HEK293 (cell line): ENCODE data around the gene PTDSS2.

ENCODE experiments used
- CTCF ChIA-PET: fragments of 350-600 bp; formaldehyde crosslinking; extraction: SDS; loops from one replicate; lab custom pipeline; 2021; ENCODE audit warnings: antibody characterized with exemption; lab: Yijun Ruan, JAX
- POLR2A ChIA-PET: fragments of 300-600 bp; formaldehyde crosslinking; extraction: SDS; loops from one replicate; lab custom pipeline; 2020; ENCODE audit warnings: antibody characterized with exemption, inconsistent platforms; lab: Yijun Ruan, JAX
- H3K27ac ChIP-seq: fragments of 200-500 bp; sonication (Bioruptor generic); 2 replicates; pipeline ENCODE4 v1.5.1; 2014; ENCODE audit warnings: low read depth, low read length, control low read depth, inconsistent platforms; ENCODE audit errors: extremely low read depth
- H3K36me3 ChIP-seq, 2 experiments: fragments of 200-500 bp in 1 of 2; sonication (Bioruptor generic) in 1 of 2; 1 replicate in 1 of 2; 2 replicates in 1 of 2; pipeline ENCODE4 v1.5.1; 2014 to 2017; ENCODE audit warnings: inconsistent platforms in 2 of 2, low read length in 2 of 2; ENCODE audit not compliant: control insufficient read depth in 2 of 2, insufficient read depth in 1 of 2
- H3K4me1 ChIP-seq: fragments of 200-500 bp; sonication (Bioruptor generic); 2 replicates; pipeline ENCODE4 v1.5.1; 2014; ENCODE audit warnings: mild to moderate bottlenecking, low read length, inconsistent platforms; ENCODE audit not compliant: control insufficient read depth, insufficient read depth
- H3K4me3 ChIP-seq: 2 replicates; pipeline ENCODE4 v1.5.1; 2011; ENCODE audit warnings: low read depth, mild to moderate bottlenecking, control low read depth, low read length, moderate library complexity
- H3K9me3 ChIP-seq: fragments of 200-500 bp; sonication (Bioruptor generic); 2 replicates; pipeline ENCODE4 v1.5.1; 2014; ENCODE audit warnings: low read depth, low read length, inconsistent platforms; ENCODE audit not compliant: control insufficient read depth, insufficient read depth
- GLIS2 ChIP-seq: fragments of 450-650 bp; formaldehyde crosslinking; IDR thresholded peaks from 2 replicates; pipeline ENCODE4 v1.5.1; 2016; ENCODE audit warnings: missing biosample characterization, missing genetic modification characterization
- HIC1 ChIP-seq: fragments of 450-650 bp; formaldehyde crosslinking; IDR thresholded peaks from 2 replicates; pipeline ENCODE4 v1.5.1; 2016; ENCODE audit warnings: missing biosample characterization, missing genetic modification characterization
- KLF1 ChIP-seq: fragments of 450-650 bp; formaldehyde crosslinking; IDR thresholded peaks from 2 replicates; pipeline ENCODE4 v1.5.1; 2016; ENCODE audit warnings: missing biosample characterization, missing genetic modification characterization
- KLF16 ChIP-seq: fragments of 450-650 bp; formaldehyde crosslinking; IDR thresholded peaks from 2 replicates; pipeline ENCODE4 v1.5.1; 2017; ENCODE audit warnings: missing biosample characterization, missing genetic modification characterization
- WT1 ChIP-seq: fragments of 450-650 bp; formaldehyde crosslinking; IDR thresholded peaks from 2 replicates; pipeline ENCODE4 v1.5.1; 2016; ENCODE audit warnings: missing biosample characterization, missing genetic modification characterization
- YY2 ChIP-seq: fragments of 450-650 bp; formaldehyde crosslinking; IDR thresholded peaks from 2 replicates; pipeline ENCODE4 v1.5.1; 2016; ENCODE audit warnings: missing biosample characterization, missing genetic modification characterization
- ZBTB26 ChIP-seq: fragments of 450-650 bp; formaldehyde crosslinking; optimal IDR thresholded peaks from 2 replicates; pipeline ENCODE3; 2016; ENCODE audit warnings: missing biosample characterization, mild to moderate bottlenecking, missing genetic modification characterization
- ZNF132 ChIP-seq: fragments of 450-650 bp; formaldehyde crosslinking; IDR thresholded peaks from 2 replicates; pipeline ENCODE4 v1.5.1; 2017; ENCODE audit warnings: missing biosample characterization, missing genetic modification characterization, borderline replicate concordance
- ZNF140 ChIP-seq: fragments of 450-650 bp; formaldehyde crosslinking; IDR thresholded peaks from 2 replicates; pipeline ENCODE4 v1.5.1; 2016; ENCODE audit warnings: missing biosample characterization, missing genetic modification characterization
- ZNF16 ChIP-seq: fragments of 450-650 bp; formaldehyde crosslinking; IDR thresholded peaks from 2 replicates; pipeline ENCODE4 v1.5.1; 2016; ENCODE audit warnings: low read depth, missing biosample characterization, missing genetic modification characterization
- ZNF202 ChIP-seq: fragments of 450-650 bp; formaldehyde crosslinking; IDR thresholded peaks from 2 replicates; pipeline ENCODE4 v1.5.1; 2016; ENCODE audit warnings: missing biosample characterization, missing genetic modification characterization, borderline replicate concordance
- ZNF24 ChIP-seq: fragments of 450-650 bp; formaldehyde crosslinking; IDR thresholded peaks from 2 replicates; pipeline ENCODE4 v1.5.1; 2016; ENCODE audit warnings: missing biosample characterization, missing genetic modification characterization
- ZNF292 ChIP-seq: fragments of 450-650 bp; formaldehyde crosslinking; IDR thresholded peaks from 2 replicates; pipeline ENCODE4 v1.5.1; 2016; ENCODE audit warnings: low read depth, missing biosample characterization, missing genetic modification characterization, borderline replicate concordance
- ZNF350 ChIP-seq: fragments of 450-650 bp; formaldehyde crosslinking; IDR thresholded peaks from 2 replicates; pipeline ENCODE4 v1.5.0; 2017; ENCODE audit warnings: missing biosample characterization, mild to moderate bottlenecking, missing genetic modification characterization
- ZNF366 ChIP-seq: fragments of 450-650 bp; formaldehyde crosslinking; conservative IDR thresholded peaks from 2 replicates; pipeline ENCODE4 v1.5.1; 2016; ENCODE audit warnings: missing biosample characterization, missing genetic modification characterization
- ZNF391 ChIP-seq: fragments of 450-650 bp; formaldehyde crosslinking; IDR thresholded peaks from 2 replicates; pipeline ENCODE4 v1.5.1; 2016; ENCODE audit warnings: low read depth, missing biosample characterization, missing genetic modification characterization, borderline replicate concordance
- ZNF426 ChIP-seq: fragments of 450-650 bp; formaldehyde crosslinking; IDR thresholded peaks from 2 replicates; pipeline ENCODE4 v1.5.1; 2017; ENCODE audit warnings: missing biosample characterization, missing genetic modification characterization, mild to moderate bottlenecking, inconsistent platforms, moderate library complexity
- ZNF530 ChIP-seq: fragments of 450-650 bp; formaldehyde crosslinking; IDR thresholded peaks from 2 replicates; pipeline ENCODE4 v1.5.1; 2016; ENCODE audit warnings: low read depth, missing biosample characterization, missing genetic modification characterization
- ZNF560 ChIP-seq: fragments of 450-650 bp; formaldehyde crosslinking; IDR thresholded peaks from 2 replicates; pipeline ENCODE4 v1.5.1; 2017; ENCODE audit warnings: missing biosample characterization, missing genetic modification characterization, borderline replicate concordance
- ZNF610 ChIP-seq: fragments of 450-650 bp; formaldehyde crosslinking; IDR thresholded peaks from 2 replicates; pipeline ENCODE4 v1.5.1; 2016; ENCODE audit warnings: missing biosample characterization, missing genetic modification characterization, borderline replicate concordance
- ZNF664 ChIP-seq: fragments of 450-650 bp; formaldehyde crosslinking; IDR thresholded peaks from 2 replicates; pipeline ENCODE4 v1.5.1; 2016; ENCODE audit warnings: missing biosample characterization, missing genetic modification characterization
- ZNF791 ChIP-seq: fragments of 450-650 bp; formaldehyde crosslinking; IDR thresholded peaks from 2 replicates; pipeline ENCODE4 v1.5.1; 2016; ENCODE audit warnings: missing biosample characterization, missing genetic modification characterization
- ZNF837 ChIP-seq: fragments of 450-650 bp; formaldehyde crosslinking; IDR thresholded peaks from 2 replicates; pipeline ENCODE4 v1.5.1; 2016; ENCODE audit warnings: missing biosample characterization, missing genetic modification characterization
- ZSCAN23 ChIP-seq: fragments of 450-650 bp; formaldehyde crosslinking; IDR thresholded peaks from 2 replicates; pipeline ENCODE4 v1.5.1; 2016; ENCODE audit warnings: missing biosample characterization, missing genetic modification characterization
- TF ChIP-seq, protein P1 (sequence below): fragments of 450-650 bp; formaldehyde crosslinking; IDR thresholded peaks from 2 replicates; pipeline ENCODE4 v1.5.1; 2016; ENCODE audit warnings: missing biosample characterization, missing genetic modification characterization

The PTDSS2 gene

DNA sequence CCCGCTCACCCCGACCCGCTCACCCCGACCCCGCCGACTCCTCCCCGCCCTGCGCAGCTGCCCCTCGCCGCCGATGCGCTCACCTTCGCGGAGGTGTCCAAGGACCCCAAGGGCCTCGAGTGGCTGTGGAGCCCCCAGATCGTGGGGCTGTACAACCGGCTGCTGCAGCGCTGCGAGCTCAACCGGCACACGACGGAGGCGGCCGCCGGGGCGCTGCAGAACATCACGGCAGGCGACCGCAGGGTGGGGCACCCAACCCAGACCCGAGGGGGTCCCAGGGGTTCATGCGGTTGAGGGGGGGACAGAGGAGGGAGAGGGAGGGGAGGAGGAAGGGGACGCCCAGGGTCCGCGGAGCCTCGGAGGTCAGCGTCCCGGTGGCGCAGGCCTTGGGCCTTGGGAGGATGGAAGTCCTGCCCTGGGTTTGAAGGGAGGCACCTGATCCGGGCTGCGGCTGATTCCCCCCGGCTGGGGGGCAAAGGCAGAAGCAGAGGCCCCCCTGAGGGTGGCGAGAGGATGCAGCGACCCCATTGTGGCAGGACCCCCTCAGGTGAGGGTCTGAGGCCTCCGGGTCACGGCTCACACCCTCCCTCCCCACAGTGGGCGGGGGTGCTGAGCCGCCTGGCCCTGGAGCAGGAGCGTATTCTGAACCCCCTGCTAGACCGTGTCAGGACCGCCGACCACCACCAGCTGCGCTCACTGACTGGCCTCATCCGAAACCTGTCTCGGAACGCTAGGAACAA lies 46.9 kb upstream of the PTDSS2 start (continued):
- no peak for TF ChIP-seq ZNF132 (tag by site-specific recombination)
- no peak for TF ChIP-seq ZNF202 (tag by site-specific recombination)

GRCh38 chr11:403761-404431 lies 46.2 kb upstream of the PTDSS2 start:
- TF ChIP-seq ZNF391 (tag by site-specific recombination) (no peak), ZNF140 (tag by site-specific recombination) (no peak), ZNF791 (tag by site-specific recombination) (no peak), ZSCAN23 (tag by site-specific recombination) (no peak), ZNF16 (tag by site-specific recombination) (no peak), KLF16 (tag by site-specific recombination) (no peak), HIC1 (tag by site-specific recombination) (no peak), ZNF24 (tag by site-specific recombination) (no peak), YY2 (tag by site-specific recombination) (no peak), WT1 (no peak)
- TF ChIP-seq, protein P1, sequence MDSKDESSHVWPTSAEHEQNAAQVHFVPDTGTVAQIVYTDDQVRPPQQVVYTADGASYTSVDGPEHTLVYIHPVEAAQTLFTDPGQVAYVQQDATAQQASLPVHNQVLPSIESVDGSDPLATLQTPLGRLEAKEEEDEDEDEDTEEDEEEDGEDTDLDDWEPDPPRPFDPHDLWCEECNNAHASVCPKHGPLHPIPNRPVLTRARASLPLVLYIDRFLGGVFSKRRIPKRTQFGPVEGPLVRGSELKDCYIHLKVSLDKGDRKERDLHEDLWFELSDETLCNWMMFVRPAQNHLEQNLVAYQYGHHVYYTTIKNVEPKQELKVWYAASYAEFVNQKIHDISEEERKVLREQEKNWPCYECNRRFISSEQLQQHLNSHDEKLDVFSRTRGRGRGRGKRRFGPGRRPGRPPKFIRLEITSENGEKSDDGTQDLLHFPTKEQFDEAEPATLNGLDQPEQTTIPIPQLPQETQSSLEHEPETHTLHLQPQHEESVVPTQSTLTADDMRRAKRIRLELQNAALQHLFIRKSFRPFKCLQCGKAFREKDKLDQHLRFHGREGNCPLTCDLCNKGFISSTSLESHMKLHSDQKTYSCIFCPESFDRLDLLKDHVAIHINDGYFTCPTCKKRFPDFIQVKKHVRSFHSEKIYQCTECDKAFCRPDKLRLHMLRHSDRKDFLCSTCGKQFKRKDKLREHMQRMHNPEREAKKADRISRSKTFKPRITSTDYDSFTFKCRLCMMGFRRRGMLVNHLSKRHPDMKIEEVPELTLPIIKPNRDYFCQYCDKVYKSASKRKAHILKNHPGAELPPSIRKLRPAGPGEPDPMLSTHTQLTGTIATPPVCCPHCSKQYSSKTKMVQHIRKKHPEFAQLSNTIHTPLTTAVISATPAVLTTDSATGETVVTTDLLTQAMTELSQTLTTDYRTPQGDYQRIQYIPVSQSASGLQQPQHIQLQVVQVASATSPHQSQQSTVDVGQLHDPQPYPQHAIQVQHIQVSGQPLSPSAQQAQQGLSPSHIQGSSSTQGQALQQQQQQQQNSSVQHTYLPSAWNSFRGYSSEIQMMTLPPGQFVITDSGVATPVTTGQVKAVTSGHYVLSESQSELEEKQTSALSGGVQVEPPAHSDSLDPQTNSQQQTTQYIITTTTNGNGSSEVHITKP (tag by site-specific recombination), result no peak
- no peaks in the 10 kb centered on the region for H3K9me3 ChIP-seq
- no peak overlapping the region for H3K4me3 ChIP-seq
- H3K36me3 ChIP-seq, result peaks cover 0 to 27% of the 10 kb centered on the region in 2 experiments; a peak in 1 of 3 replicates
- CTCF ChIA-PET, result interaction anchor here (0.6 kb wide), 1 partner anchor 69 kb away, joined by 3 read pairs; no protein-coding TSS in a partner anchor
- H3K27ac ChIP-seq, result no peak overlapping the region
- no peaks in the 10 kb centered on the region for H3K4me1 ChIP-seq
- POLR2A ChIA-PET, result no interaction called here

GRCh38 chr11:404551-405264 lies 45.4 kb upstream of the PTDSS2 start:
- Histone ChIP-seq H3K4me3 (no peak overlapping the region), H3K9me3 (no peaks in the 10 kb centered on the region), H3K4me1 (no peaks in the 10 kb centered on the region), H3K27ac (no peak overlapping the region), H3K36me3 (peaks cover 0 to 23% of the 10 kb centered on the region in 2 experiments; a peak in 1 of 3 replicates)
- ChIA-PET POLR2A (no interaction called here), CTCF (interaction anchor here (0.6 kb wide), 1 partner anchor 68 kb away, joined by 3 read pairs; no protein-coding TSS in a partner anchor)
- TF ChIP-seq ZNF610 (tag by site-specific recombination), result no peak
- no peak for TF ChIP-seq ZNF530 (tag by site-specific recombination)
- TF ChIP-seq ZNF560 (tag by site-specific recombination), result no peak
- no peak for TF ChIP-seq KLF1 (tag by site-specific recombination)
- TF ChIP-seq ZNF837 (tag by site-specific recombination), result no peak
- TF ChIP-seq GLIS2, result no peak
- no peak for TF ChIP-seq ZNF426 (tag by site-specific recombination)
- no peak for TF ChIP-seq ZBTB26 (tag by site-specific recombination)
- no peak for TF ChIP-seq ZNF664
- TF ChIP-seq ZNF292 (tag by site-specific recombination), result no peak
- no peak for TF ChIP-seq ZNF366 (tag by site-specific recombination)
- TF ChIP-seq ZNF350 (tag by site-specific recombination), result no peak
